PC-3 (cell line): ENCODE data around the gene ZMYM2.

Experiments
- EZH2phosphoT487 ChIP-seq: fragments of 300-600 bp; sonication (generic); IDR thresholded peaks from 2 replicates; pipeline ENCODE4 v1.6.1; 2018; ENCODE audit warnings: mild to moderate bottlenecking, antibody characterized with exemption, low read length, borderline replicate concordance
- TF ChIP-seq, protein P1 (sequence below): fragments of 300-600 bp; sonication (generic); conservative IDR thresholded peaks from 2 replicates; pipeline ENCODE4 v1.5.1; 2017; ENCODE audit warnings: antibody characterized with exemption, low read depth, mild to moderate bottlenecking, low read length

- TF ChIP-seq, protein P1, sequence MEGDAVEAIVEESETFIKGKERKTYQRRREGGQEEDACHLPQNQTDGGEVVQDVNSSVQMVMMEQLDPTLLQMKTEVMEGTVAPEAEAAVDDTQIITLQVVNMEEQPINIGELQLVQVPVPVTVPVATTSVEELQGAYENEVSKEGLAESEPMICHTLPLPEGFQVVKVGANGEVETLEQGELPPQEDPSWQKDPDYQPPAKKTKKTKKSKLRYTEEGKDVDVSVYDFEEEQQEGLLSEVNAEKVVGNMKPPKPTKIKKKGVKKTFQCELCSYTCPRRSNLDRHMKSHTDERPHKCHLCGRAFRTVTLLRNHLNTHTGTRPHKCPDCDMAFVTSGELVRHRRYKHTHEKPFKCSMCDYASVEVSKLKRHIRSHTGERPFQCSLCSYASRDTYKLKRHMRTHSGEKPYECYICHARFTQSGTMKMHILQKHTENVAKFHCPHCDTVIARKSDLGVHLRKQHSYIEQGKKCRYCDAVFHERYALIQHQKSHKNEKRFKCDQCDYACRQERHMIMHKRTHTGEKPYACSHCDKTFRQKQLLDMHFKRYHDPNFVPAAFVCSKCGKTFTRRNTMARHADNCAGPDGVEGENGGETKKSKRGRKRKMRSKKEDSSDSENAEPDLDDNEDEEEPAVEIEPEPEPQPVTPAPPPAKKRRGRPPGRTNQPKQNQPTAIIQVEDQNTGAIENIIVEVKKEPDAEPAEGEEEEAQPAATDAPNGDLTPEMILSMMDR: no peak
- TF ChIP-seq EZH2phosphoT487: no peak
Observed at GRCh38 chr13:20065516-20065915, 107.0 kb downstream of the ZMYM2 start.
